Breast epithelium (tissue), 3 donors: ENCODE results near the gene ADAMTS17.

Experiments
- CTCF ChIP-seq, 3 donors: fragments of 450-650 bp; IDR thresholded peaks; one replicate each; pipeline ENCODE4 v1.5.1; 2016 to 2017; ENCODE audit warnings: antibody characterized with exemption in 3 of 3, mild to moderate bottlenecking in 3 of 3, moderate library complexity in 3 of 3
- POLR2A ChIP-seq: fragments of 450-650 bp; IDR thresholded peaks from one replicate; pipeline ENCODE4 v1.6.1; 2016; ENCODE audit warnings: antibody characterized with exemption, mild to moderate bottlenecking, moderate library complexity

- TF ChIP-seq CTCF (IDR thresholded peaks at IDR 0.05) = no peak
- TF ChIP-seq POLR2A = no peak
These were observed 177.8 kb downstream of the ADAMTS17 start for GRCh38 chr15:100163961-100164360.
